Measurements from ENCODE around the gene PTGES2. TPM values are rescaled to one million over a fixed set of nuclear protein-coding genes. Genes with fewer than 3 reads are reported as not detected.

The PTGES2 gene
- 49.9 TPM for polyA plus RNA-seq (2012; ENCODE audit: missing spikeins)

DNA sequence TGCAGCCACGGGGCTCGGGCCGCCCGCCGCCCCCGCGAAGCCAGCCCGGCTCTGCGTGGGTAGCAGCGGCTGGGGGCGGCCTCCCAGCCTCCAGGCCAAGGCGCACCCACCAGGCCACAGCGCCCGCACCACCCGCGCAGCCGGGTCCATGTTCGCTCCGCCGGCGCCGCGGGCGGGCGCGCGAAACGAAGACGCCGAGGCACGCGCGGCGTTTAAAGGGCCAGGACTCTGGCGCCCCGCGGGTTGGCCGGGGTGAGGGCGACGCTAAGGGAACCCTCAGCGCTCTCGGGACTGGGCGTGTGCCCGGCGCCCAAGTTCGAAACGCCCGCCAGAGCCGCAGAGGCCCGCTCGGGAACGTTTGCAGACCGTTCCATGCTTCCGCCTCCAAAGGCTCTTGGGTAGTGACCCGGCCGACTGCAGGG, at the start of gene PTGES2:
Gene PTGES2, minus strand, starts transcription at position 162 of the 422 bp plus-strand sequence. Its CDS starts 12 bp downstream, at position 150.
- DNase-seq (ENCODE audit: insufficient read length), result peak; percentile 69
- no peak for TF ChIP-seq POLR2AphosphoS5 (IDR thresholded peaks at IDR 0.05; ENCODE audit: low read depth, low read length)
- peak; percentile 47; the same call in 1 of the 2 replicates for TF ChIP-seq TAF1 (IDR thresholded peaks at IDR 0.05; ENCODE audit: borderline replicate concordance, low read depth, low read length)
- peak; percentile 40; the same call in 1 of the 2 replicates for TF ChIP-seq POLR2A (IDR thresholded peaks at IDR 0.05; ENCODE audit: low read depth, low read length)
- peak; percentile 78 for FAIRE-seq

DNA sequence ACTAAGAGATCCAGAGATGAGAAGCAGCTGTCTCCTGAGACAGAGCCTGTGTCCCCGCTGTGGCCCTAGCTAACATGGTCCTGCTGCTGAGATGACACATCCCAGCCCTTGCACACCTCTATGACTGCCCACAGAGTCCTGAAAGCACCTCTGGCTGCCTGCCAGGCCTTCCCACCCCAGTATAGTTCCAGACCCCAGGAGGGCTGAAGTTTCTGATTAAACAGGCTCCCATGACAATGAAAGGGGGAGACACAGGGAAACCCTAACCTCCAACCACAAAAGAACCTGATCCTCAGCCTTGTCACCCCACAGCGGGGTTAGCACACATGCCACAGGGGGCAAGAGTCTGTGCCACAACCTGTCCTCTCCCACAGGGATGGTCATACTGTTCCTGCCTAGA, 48.2 kb upstream of the PTGES2 start:
- TF ChIP-seq TAF1 (IDR thresholded peaks at IDR 0.05; ENCODE audit: borderline replicate concordance, low read depth, low read length), result no peak
- FAIRE-seq (no peak), DNase-seq (ENCODE audit: insufficient read length) (no peak)

GRCh38 chr9:128175102-128175563, 47.6 kb upstream of the PTGES2 start:
- TF ChIP-seq POLR2AphosphoS5 (IDR thresholded peaks at IDR 0.05; ENCODE audit: low read depth, low read length) (no peak), POLR2A (IDR thresholded peaks at IDR 0.05; ENCODE audit: low read depth, low read length) (no peak), TAF1 (IDR thresholded peaks at IDR 0.05; ENCODE audit: borderline replicate concordance, low read depth, low read length) (no peak)
- no peak for FAIRE-seq
- DNase-seq (ENCODE audit: insufficient read length), result no peak

- no peak for FAIRE-seq
- DNase-seq (ENCODE audit: insufficient read length), result no peak
- TF ChIP-seq POLR2A (IDR thresholded peaks at IDR 0.05; ENCODE audit: low read depth, low read length), result no peak
- no peak for TF ChIP-seq POLR2AphosphoS5 (IDR thresholded peaks at IDR 0.05; ENCODE audit: low read depth, low read length)
- TF ChIP-seq TAF1 (IDR thresholded peaks at IDR 0.05; ENCODE audit: borderline replicate concordance, low read depth, low read length), result no peak
These were observed 46.5 kb upstream of the PTGES2 start for GRCh38 chr9:128174062-128174461.

DNA sequence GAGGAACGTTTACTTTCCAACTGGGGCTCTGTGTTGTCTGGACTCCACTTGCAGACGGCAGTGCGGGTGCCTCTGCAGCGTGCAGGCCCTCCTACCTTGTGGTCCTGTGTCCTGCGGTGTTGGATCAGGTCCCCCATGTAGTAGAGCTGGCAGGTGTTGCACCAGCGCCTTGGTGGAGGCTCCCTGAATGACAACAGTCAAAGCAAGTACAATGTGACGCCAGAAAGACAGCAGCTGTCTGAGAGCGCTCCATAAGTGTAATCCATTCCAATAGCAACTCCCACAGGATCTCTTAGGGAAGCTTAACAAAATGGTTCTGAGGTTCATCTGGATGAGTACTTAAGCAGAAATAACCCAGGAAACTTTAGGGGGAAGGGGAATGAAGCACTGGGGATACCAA, 42.4 kb upstream of the PTGES2 start:
- FAIRE-seq (no peak), DNase-seq (ENCODE audit: insufficient read length) (no peak)
- no peak for TF ChIP-seq POLR2A (IDR thresholded peaks at IDR 0.05; ENCODE audit: low read depth, low read length)
- TF ChIP-seq POLR2AphosphoS5 (IDR thresholded peaks at IDR 0.05; ENCODE audit: low read depth, low read length), result no peak
- TF ChIP-seq TAF1 (IDR thresholded peaks at IDR 0.05; ENCODE audit: borderline replicate concordance, low read depth, low read length), result no peak

DNA sequence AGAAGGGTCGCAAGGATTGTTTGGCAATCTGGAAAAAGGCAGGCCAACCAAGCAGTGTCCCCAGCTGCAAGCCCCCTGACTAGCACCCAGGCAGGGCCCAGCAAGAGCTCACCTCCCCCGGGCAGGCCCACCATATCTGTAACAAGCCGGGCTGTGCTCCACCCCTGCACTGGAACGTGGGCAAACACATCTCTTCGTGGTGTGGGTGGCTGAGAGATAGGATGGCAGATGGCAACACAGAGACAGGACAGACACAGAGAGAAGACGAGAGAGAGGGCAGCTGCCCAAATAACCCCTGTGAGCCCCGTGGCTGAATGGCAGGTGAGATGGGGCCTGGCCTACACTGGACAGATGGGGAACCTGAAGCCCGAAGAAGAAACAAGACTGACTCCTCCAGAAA, 42.0 kb upstream of the PTGES2 start:
- no peak for DNase-seq (ENCODE audit: insufficient read length)
- TF ChIP-seq TAF1 (IDR thresholded peaks at IDR 0.05; ENCODE audit: borderline replicate concordance, low read depth, low read length) (no peak), POLR2AphosphoS5 (IDR thresholded peaks at IDR 0.05; ENCODE audit: low read depth, low read length) (no peak), POLR2A (IDR thresholded peaks at IDR 0.05; ENCODE audit: low read depth, low read length) (no peak)
- FAIRE-seq, result no peak

DNA sequence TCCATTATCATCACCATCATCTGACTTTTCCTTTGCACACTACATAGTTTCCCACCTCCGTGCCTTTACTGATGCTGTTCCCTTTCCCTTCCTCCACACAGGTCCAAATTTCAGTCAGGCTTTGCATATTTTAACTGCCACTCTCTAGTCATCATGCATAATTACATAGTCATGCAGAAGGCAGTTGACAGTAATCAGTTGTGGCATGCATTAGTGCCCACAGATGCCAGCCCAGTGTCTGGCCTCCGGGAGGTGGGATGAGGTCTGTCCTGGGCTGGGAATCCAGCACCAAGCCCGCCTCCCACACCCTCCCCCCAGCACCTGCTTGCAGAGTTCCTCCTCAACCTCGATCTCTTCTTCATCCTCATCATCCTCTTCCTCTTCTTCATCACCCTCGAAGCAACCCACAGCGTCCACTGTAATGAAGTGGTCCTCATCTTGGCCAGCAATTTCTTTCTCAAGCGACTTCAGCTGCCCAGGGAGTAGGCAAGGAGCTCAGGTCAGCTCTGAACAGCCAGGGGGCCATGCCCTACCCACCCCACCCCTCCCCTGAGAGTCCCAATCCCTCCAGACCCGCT, 41.3 kb upstream of the PTGES2 start:
- TF ChIP-seq POLR2AphosphoS5 (IDR thresholded peaks at IDR 0.05; ENCODE audit: low read depth, low read length) (no peak), POLR2A (IDR thresholded peaks at IDR 0.05; ENCODE audit: low read depth, low read length) (no peak), TAF1 (IDR thresholded peaks at IDR 0.05; ENCODE audit: borderline replicate concordance, low read depth, low read length) (no peak)
- FAIRE-seq (no peak), DNase-seq (ENCODE audit: insufficient read length) (no peak)

DNA sequence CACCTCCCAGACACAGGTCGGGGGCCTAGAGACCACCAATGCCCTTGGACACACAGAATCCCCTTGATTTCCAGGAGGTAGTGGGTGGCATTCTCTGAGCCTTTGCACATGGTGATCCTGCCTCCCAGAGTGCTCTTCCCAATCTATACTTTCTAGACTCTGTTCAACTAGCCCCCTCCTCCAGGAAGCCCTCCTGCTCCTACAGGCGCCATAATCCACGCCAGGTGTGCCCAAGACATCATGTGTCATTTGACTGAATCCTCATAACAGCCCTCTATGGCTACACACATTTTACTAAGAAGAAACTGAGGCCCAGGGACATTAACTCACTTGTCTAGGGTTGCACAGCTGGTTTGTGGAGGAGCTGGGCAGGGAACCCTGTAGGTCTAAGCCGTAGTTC, 39.7 kb upstream of the PTGES2 start:
- TF ChIP-seq POLR2A (IDR thresholded peaks at IDR 0.05; ENCODE audit: low read depth, low read length) (no peak), TAF1 (IDR thresholded peaks at IDR 0.05; ENCODE audit: borderline replicate concordance, low read depth, low read length) (no peak), POLR2AphosphoS5 (IDR thresholded peaks at IDR 0.05; ENCODE audit: low read depth, low read length) (no peak)
- DNase-seq (ENCODE audit: insufficient read length), result no peak
- no peak for FAIRE-seq

DNA sequence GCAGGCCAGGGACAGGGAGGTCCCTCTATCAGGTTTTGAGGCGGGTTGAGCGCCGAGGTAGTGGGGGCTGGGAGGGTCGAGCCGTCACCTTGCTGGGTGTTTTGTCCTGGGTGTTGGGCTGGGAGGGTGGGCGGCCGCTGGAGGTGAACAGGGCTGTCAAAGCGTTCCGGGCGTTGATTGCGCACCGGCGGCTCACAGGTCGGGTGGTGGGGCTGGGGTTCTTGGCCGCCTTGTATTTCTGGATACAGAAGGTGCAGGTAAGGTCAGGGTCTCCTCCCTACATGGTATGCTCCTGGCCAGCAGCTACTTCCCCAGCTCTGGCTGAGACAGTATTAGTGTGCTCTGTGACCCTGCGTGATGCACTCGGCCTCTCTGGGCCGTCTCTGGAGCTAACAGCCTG, 38.6 kb upstream of the PTGES2 start:
- FAIRE-seq (no peak), DNase-seq (ENCODE audit: insufficient read length) (no peak)
- TF ChIP-seq POLR2AphosphoS5 (IDR thresholded peaks at IDR 0.05; ENCODE audit: low read depth, low read length) (no peak), POLR2A (IDR thresholded peaks at IDR 0.05; ENCODE audit: low read depth, low read length) (no peak), TAF1 (IDR thresholded peaks at IDR 0.05; ENCODE audit: borderline replicate concordance, low read depth, low read length) (no peak)

DNA sequence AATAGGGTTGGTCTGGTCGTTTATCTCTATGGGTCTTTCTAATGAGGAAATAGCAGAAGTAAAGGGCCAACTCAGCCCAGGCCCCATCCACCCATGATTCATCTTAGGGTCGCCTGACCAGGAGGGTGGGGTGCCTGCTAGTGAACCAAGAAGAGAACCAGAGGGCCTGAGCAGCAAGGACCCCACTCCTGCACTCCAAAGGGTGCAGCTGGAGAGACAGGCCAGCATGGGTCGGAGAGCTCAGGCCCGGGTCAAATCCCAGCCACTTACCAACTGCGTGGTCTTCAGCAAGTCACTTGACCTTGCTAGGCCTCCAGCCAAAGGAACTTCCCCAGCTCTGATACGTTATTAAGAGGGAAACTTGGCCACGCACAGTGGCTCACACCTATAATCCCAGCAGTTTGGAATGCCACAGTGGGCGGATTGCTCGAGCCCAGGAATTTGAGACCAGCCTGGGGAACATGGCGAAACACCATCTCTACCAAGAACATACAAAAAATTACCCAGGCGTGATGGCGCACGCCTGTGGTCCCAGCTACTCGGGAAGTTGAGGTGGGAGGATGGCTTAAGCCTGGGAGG, 36.9 kb upstream of the PTGES2 start:
- no peak for DNase-seq (ENCODE audit: insufficient read length)
- TF ChIP-seq POLR2AphosphoS5 (IDR thresholded peaks at IDR 0.05; ENCODE audit: low read depth, low read length), result no peak
- no peak; the same call in 1 of the 2 replicates for TF ChIP-seq POLR2A (IDR thresholded peaks at IDR 0.05; ENCODE audit: low read depth, low read length)
- TF ChIP-seq TAF1 (IDR thresholded peaks at IDR 0.05; ENCODE audit: borderline replicate concordance, low read depth, low read length), result no peak
- no peak for FAIRE-seq

DNA sequence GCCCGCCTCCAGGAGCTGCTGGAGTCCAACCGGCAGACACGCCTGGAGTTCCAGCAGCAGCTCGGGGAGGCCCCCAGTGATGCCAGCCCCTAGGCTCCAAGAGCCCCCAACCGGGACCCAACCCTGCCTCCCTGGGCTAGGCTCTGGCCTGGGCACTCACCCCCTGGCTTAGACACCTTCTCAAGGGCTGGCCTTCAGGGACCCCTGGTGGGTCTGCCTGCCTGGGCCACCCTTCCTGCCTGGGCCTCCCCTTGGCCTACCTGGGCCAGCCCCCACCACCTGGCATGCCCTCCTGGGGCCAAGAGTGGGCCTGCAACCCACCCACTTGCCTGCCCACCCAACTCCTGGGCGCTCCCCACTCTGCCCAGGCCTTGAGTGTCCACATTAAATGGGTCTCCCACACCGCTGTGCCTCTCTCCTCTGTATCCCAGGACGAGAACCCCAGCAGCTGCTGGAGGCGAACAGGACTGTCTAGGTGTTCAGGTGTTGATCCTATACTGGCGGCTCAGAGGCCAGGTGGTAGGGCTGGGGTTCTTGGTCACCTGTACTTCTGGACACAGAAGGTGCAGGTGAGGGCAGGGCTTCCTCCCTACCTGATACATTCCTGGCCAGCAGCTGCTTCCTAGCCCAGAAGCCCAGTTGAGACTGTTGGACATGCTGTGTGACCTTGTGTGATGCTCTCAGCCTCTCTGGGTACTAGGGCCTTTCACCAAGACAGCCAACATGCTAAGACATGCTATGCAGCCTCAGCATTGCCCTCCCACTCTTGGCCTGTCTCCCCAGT, 36.2 kb upstream of the PTGES2 start:
- DNase-seq (ENCODE audit: insufficient read length) (no peak), FAIRE-seq (no peak)
- TF ChIP-seq TAF1 (IDR thresholded peaks at IDR 0.05; ENCODE audit: borderline replicate concordance, low read depth, low read length) (no peak), POLR2AphosphoS5 (IDR thresholded peaks at IDR 0.05; ENCODE audit: low read depth, low read length) (no peak), POLR2A (IDR thresholded peaks at IDR 0.05; ENCODE audit: low read depth, low read length) (no peak)
